DMS53 treated with DMSO at 0.1 percent for 48 hours (cell line): ENCODE measurements around the gene POLD1.
"Not testable (repeated sequence)": the region's sequence is repeated elsewhere in the genome, so short reads cannot be mapped to it uniquely, and the experiment has no call there.

Experiments used
- DNase-seq: peaks from one replicate; lab custom pipeline; 2025; ENCODE audit not compliant: unreplicated experiment; lab: John Stamatoyannopoulos, UW

The POLD1 gene

DNA sequence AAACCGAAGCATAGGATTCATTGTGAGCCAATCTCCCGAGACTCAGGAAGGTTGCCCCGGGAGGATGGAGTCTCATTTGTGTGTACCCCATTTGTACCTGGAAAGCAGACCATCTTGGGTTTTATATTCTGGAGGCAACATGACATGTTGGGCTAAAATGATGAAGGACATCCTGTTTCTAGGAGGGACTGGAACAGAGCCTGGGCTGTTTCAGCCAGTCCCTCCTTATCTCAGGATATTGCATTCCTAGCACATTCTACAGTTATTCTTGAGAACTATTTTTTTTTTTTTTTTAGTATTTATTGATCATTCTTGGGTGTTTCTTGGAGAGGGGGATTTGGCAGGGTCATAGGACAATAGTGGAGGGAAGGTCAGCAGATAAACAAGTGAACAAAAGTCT is 6.1 kb downstream of the POLD1 start:
- DNase-seq, result not testable (repeated sequence)

DNA sequence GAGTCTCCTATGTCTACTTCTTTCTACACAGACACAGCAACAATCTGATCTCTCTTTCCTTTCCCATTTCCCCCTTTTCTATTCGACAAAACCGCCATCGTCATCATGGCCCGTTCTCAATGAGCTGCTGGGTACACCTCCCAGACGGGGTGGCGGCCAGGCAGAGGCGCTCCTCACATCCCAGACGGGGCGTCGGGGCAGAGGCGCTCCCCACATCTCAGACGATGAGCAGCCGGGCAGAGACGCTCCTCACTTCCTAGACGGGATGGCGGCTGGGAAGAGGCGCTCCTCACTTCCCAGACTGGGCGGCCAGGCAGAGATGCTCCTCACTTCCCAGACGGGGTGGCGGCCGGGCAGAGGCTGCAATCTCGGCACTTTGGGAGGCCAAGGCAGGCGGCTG is 6.8 kb downstream of the POLD1 start:
- DNase-seq, result not testable (repeated sequence)

DNA sequence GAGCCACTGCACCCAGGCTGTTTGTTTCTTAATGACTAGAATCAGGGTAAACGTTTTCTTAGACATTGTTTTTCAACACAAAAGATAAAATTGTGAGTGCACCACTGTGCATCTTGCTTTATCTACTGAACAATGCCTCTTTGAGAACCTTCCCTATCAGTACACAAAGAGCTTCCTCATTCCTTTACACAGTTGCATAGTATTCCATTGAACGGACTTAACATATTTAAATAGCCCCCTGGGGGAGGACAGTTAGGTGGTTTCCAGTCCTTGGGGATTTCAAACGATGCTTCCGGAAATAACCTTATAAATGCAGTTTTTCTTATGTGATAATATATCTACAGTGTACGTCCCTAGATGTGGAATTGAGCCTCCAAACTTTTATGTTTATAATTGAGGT is 8.6 kb downstream of the POLD1 start:
- no peak for DNase-seq

DNA sequence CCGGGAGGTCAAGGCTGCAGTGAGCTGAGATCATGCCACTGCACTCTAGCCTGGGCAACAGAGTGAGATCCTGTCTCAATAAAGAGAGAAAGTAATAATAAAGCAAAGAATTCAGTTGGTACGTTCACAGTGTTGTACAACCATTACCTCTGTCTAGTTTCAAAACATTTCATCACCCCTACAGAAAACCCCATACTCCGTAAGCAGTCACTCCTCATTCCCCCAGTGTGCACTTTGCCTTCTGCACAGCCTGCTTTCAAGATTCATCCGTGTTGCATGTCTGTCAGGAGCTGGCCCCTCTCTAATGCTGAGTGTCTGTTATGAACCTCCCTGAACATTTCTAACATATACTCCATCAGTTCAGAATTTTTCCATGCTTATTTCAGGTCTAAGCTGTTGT is 9.4 kb downstream of the POLD1 start:
- DNase-seq, result no peak

DNA sequence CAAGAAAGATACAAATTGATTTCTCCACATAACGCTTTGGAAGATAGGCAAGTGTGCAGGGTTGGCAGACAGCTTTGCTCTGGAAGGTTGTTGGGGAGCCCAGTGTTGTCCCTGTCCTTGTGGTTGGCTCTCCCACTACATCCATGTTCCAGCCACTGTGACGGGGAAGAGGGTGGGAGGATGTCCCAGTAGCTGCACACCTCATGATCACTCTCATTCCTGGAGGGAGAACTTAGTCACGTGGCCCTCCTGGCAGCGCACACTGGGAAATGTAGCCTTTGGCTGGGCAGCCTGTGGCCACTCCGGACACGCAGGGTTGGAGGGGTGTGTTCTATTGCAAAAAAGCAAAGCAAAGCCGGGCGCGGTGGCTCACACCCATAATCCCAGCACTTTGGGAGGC is 9.9 kb downstream of the POLD1 start:
- no peak for DNase-seq

DNA sequence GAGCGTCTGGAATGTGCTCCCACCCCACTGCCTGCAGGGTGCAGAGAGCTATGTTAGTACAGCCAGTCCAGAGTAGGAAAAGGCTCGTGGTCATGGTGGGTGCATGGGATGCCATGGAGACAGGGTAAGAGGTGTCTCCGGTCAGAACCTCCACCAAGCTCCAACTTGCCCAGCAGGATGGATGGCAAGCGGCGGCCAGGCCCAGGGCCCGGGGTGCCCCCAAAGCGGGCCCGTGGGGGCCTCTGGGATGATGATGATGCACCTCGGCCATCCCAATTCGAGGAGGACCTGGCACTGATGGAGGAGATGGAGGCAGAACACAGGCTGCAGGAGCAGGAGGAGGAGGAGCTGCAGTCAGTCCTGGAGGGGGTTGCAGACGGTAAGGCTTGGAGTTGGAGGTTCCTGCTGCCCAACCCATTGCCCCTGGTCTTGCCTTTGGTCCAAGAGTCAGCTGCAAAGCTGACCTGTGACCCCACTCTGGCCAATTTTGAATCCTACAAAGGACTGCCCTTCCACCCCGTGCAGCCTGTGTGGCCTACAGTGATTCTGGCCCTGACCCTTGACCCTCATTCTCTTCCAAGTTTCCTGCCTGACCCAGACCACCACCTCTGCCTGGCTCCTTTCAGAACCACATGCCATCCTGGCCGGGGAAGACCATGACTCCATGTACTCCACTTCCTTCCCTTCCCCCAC is 14.7 kb downstream of the POLD1 start:
- no peak for DNase-seq

DNA sequence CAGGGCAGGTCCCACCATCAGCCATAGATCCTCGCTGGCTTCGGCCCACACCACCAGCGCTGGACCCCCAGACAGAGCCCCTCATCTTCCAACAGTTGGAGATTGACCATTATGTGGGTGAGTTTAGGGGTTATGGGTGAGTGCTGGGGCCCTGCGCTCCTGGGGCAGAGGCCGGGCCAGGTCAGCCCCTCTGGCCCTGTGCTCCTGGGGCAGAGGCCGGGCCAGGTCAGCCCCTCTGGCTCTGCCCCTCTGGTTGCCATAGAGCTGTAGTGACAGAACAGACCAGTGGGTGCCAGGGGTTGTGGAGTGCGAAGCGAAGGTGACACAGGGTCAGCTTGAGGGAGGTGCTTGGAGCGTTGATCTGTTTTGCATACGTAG is 15.2 kb downstream of the POLD1 start:
- DNase-seq, result no peak

DNA sequence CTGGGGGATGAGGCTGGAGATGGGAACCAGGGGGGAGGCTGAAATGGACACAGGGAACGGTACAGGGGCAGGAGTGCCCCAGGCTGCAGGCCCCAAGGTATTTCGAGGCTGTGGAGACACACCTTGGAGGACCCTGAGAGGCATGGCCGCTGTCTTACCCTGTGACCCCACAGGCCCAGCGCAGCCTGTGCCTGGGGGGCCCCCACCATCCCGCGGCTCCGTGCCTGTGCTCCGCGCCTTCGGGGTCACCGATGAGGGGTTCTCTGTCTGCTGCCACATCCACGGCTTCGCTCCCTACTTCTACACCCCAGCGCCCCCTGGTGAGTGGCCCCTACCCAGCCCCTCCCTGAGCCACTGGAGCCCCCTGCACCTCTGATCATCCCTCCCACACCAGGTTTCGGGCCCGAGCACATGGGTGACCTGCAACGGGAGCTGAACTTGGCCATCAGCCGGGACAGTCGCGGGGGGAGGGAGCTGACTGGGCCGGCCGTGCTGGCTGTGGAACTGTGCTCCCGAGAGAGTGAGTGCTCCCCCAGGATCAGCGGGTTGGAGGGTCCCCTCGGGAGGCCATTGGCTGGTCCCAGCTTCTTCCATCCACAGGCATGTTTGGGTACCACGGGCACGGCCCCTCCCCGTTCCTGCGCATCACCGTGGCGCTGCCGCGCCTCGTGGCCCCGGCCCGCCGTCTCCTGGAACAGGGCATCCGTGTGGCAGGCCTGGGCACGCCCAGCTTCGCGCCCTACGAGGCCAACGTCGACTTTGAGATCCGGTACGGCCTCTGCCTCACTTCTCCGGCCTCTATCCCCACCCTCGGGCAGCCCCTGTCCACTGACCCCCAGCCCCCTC is 17.7 kb downstream of the POLD1 start:
- no peak for DNase-seq

DNA sequence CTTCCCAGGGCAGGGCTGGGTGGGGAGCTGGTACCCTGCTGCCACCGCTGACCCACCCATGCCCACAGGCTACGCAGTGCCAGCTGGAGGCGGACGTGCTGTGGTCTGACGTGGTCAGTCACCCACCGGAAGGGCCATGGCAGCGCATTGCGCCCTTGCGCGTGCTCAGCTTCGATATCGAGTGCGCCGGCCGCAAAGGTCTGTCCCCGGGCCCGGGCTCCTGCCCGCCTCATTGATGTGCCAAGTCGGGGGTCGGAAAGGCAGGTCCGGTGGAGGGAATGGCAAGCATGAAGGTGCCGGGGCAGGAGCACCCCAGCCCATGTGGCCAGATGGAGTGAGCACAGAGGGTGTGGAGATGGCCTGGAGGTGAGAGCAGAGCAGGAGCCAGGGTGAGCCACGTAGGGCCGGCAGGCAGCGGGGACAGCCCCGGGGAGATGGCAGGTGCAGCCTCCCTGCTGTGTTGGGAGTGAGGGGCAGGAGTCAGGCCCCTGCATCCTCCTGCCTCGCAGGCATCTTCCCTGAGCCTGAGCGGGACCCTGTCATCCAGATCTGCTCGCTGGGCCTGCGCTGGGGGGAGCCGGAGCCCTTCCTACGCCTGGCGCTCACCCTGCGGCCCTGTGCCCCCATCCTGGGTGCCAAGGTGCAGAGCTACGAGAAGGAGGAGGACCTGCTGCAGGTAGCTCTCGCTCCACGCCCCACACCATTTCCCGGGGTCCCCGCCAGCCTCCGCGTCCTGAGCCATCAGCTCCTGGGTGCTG is 18.6 kb downstream of the POLD1 start:
- DNase-seq, result no peak

DNA sequence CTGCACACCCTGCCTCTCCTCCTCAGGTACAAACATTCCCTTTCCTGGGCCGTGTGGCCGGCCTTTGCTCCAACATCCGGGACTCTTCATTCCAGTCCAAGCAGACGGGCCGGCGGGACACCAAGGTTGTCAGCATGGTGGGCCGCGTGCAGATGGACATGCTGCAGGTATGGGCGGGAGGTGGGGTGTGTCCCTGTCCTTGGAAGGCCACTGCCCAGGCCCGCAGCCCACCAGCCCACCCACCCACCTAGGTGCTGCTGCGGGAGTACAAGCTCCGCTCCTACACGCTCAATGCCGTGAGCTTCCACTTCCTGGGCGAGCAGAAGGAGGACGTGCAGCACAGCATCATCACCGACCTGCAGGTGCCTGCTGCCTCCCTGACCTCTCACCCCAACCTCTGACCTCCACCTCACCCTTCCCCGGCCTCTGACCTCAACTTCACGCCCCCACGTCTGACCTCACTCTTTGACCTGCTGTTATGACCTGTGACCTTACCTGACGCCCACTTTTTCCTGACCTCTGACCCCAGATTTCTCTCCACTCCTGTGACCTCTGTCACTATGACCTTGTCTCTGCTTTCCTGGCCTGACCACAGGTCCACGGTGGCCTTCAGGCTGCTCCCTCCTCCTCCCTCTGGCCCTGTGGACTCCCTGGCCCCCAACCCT is 22.1 kb downstream of the POLD1 start:
- DNase-seq, result no peak

DNA sequence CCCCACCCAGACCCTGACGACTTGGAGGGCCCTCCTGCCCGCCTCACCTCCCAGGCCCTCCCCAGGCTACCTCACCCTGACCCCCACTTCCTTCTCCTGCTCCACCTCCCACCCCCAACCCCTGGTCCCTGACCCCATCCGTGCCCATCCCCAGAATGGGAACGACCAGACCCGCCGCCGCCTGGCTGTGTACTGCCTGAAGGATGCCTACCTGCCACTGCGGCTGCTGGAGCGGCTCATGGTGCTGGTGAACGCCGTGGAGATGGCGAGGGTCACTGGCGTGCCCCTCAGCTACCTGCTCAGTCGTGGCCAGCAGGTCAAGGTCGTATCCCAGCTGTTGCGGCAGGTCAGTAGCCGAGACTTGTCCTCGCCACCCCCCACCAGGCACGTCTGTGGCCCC is 22.7 kb downstream of the POLD1 start:
- no peak for DNase-seq

DNA sequence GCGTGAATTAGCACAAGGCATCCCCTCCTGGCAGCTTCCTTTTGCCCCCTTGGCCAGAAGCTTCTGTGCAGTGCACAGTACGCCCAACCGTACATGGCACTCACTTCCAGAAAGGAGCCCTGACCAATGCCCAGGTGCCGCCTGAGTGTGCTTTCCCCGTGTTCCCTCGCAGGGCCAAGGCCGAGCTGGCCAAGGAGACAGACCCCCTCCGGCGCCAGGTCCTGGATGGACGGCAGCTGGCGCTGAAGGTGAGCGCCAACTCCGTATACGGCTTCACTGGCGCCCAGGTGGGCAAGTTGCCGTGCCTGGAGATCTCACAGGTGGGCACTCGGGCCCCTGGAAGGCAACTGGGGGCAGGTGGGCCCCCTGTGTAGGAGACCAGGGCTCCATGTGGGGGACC is 25.2 kb downstream of the POLD1 start:
- DNase-seq, result no peak

DNA sequence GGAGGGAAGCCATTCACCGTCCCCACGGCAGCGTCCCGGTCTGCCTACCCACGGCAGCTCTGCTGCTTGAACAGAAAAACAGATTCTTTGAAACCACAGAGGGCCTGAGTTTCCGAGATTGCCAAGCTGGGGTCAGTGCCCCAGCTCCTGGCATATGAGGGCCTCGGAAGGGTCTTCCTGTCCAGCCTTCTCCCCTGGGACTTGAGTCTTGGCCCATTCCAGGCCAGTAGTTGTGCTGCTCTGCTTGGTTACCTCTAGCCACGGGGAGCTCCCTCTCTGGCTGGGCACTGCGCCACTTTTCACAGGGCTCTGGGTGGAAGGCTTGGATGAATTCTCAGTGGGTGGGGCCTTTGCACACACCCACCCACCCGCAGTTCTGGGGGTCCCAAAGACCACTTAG is 26.0 kb downstream of the POLD1 start:
- no peak for DNase-seq

DNA sequence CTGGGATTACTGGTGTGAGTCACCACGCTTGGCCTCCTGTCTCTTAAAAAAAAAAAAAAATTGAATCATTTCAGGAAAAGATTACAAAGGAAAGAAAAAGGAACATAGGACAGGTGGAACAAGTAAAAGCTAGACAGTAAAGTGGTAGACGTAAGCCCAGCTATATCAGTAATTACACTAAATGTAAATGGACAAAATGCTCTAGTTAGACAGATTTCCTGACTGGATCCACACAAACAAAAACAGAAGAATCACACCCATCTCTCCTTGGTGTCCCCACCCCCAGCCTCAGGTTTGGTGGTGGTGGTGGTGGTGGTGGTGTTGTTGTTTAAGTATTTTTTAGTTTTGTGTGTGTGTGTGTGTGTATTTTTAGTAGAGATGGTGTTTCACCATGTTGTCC is 28.3 kb downstream of the POLD1 start:
- no peak for DNase-seq

DNA sequence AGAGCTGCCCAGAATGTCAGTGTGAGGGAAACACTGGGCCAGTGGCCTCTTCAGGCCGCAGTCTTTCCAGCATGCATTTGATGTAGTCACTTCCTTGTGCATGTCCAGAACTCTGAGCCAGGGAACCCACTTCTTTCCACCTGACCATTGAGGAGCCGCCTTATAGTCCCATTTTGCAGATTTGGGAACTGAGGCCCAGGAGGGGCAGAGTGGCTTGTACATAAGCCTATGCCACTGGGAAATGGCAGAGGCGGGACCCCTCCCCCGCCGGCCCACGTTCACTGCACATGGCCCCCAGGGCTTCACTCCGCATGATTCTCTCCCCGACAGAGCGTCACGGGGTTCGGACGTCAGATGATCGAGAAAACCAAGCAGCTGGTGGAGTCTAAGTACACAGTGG is 28.9 kb downstream of the POLD1 start:
- no peak for DNase-seq

DNA sequence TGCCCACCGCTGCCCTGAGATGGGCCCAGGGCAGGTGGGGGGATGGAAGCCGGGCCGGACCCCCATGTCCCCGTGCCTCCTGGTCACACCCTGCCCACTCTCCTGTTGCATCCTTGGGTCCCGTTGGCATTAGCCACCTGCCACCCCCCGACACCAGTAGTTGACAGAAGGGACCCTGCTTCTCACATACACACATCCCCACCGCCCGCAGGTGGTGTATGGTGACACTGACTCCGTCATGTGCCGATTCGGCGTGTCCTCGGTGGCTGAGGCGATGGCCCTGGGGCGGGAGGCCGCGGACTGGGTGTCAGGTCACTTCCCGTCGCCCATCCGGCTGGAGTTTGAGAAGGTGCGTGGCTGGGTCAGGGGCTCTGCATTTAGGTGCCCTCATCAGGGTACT is 29.4 kb downstream of the POLD1 start:
- DNase-seq, result no peak

DNA sequence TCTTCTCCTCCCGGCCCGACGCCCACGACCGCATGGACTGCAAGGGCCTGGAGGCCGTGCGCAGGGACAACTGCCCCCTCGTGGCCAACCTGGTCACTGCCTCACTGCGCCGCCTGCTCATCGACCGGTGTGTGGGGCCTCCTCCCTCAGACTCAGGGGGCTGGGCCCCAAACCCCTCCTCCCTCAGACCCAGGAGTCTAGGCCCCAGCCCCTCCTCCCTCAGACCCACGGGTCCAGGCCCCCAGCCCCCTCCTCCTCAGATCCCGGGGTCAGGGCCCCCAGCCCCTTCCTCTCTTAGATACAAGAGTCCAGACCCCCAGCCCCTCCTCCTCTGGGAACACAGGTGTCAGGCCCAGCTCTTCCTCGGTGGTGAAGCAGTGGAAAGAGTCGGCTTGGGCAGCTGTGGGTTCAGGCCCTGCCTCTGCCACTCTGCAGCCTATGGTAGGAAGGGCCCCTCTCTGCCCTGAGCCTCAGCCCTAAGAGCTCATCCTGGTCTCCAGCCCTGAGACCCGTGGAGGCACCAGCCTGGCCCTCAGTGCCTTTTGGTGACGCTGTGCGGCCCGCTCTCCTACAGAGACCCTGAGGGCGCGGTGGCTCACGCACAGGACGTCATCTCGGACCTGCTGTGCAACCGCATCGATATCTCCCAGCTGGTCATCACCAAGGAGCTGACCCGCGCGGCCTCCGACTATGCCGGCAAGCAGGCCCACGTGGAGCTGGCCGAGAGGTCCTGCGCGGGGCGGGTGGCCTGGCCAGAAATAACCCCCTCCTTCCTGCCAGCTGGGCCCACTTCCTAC is 30.9 kb downstream of the POLD1 start:
- no peak for DNase-seq

DNA sequence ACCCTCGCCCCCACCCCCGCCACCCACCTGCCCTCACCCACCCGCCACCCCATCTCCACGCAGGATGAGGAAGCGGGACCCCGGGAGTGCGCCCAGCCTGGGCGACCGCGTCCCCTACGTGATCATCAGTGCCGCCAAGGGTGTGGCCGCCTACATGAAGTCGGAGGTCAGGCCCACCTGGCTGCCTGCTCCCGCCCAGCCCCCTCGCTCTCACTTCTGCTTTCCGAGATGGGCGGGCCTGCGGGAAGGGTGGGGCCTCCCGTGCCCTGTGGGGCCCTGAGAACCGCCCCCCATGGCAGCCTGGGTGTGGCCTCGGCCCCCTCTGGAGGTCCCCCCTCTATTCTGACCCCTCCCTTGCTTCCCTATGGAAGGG is 31.5 kb downstream of the POLD1 start:
- DNase-seq, result no peak

DNA sequence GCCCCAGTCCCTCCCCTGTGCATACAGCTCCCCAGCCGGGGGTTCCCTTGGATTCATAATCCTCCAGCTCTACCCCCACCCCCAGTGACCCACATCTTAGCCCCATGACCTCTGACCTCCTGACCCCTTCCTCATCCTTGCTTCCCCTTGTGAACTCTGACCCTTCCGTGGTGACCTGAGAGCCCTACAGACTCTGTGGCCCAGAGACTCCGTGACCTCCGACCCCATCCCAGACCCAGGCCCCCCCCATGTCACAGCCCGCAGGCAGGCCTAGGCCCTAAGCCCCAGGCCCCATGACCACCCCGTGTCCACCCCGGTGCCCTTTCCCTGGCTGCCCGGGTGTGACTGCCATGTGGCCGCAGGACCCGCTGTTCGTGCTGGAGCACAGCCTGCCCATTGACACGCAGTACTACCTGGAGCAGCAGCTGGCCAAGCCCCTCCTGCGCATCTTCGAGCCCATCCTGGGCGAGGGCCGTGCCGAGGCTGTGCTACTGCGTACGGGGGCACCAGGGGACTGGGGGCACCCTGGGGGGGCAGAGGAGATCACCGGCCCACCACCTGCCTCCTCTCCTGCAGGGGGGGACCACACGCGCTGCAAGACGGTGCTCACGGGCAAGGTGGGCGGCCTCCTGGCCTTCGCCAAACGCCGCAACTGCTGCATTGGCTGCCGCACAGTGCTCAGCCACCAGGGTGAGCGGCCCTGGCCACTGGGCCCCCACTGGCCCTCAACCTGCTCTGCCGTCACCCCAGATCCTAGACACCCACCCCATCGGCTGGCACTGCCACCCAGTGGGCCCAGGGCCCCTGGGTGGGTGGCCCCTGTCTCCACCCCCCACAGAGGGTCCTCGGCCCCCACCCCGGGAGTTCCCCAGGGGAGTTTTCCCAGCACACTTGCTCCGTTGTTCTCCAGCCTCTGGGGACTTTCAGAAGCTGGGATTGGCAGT is 32.2 kb downstream of the POLD1 start:
- no peak for DNase-seq
